Ovary (tissue), 10 donors: ENCODE data around the gene DSC2. TPM values are rescaled to one million over a fixed set of nuclear protein-coding genes. Genes with fewer than 3 reads are reported as not detected.

Source experiments
- DNase-seq, 5 donors: peaks; one replicate each; pipeline ENCODE4 v3.0.0-alpha.2; 2019 to 2020
- H3K27ac ChIP-seq, 2 donors: fragments of 200-600 bp; one replicate each; pipeline versions ENCODE4 v1.5.1 to v1.8.0; 2019 to 2022
- H3K27me3 ChIP-seq: fragments of 200-600 bp; one replicate; pipeline ENCODE4 v1.8.0; 2022
- H3K36me3 ChIP-seq: fragments of 200-600 bp; sonication (generic); one replicate; pipeline ENCODE4 v1.5.1; 2019
- H3K4me1 ChIP-seq: one replicate; pipeline ENCODE4 v1.8.1; 2013; ENCODE audit warnings: mild to moderate bottlenecking, moderate library complexity; ENCODE audit not compliant: insufficient read depth
- H3K4me3 ChIP-seq: fragments of 200-600 bp; sonication (generic); one replicate; pipeline ENCODE4 v1.5.1; 2017
- H3K9me3 ChIP-seq, 2 donors: fragments of 200-600 bp in 1 of 2; sonication (generic) in 1 of 2; one replicate each; pipeline versions ENCODE4 v1.5.1 to v1.8.1; 2013 to 2019; ENCODE audit warnings: mild to moderate bottlenecking in 1 of 2, moderate library complexity in 1 of 2
- CTCF ChIP-seq, 3 donors: fragments of 450-650 bp in 2 of 3; fragments of 200-600 bp in 1 of 3; IDR thresholded peaks; one replicate each; pipeline versions ENCODE4 v1.5.1 to v1.8.0; 2016 to 2022; ENCODE audit warnings: antibody characterized with exemption in 3 of 3, mild to moderate bottlenecking in 1 of 3
- EP300 ChIP-seq: sonication (generic); formaldehyde crosslinking; IDR thresholded peaks from one replicate; pipeline ENCODE4 v1.6.1; 2017; ENCODE audit warnings: antibody characterized with exemption
- POLR2A ChIP-seq: fragments of 450-650 bp; IDR thresholded peaks from one replicate; pipeline ENCODE4 v1.6.1; 2017; ENCODE audit warnings: antibody characterized with exemption, mild to moderate bottlenecking, moderate library complexity
- WGBS, 3 donors: extraction: QIAGEN DNeasy Blood & Tissue Kit in 1 of 3; methylation state at CpG; one replicate each; pipeline versions ENCODE4 v1.1.5 to v1.1.7; 2013 to 2017; 5-methylcytosine and 5-hydroxymethylcytosine counted together
- intact Hi-C, 4 donors: fragments of 100-400 bp; cut with DNase I; formaldehyde crosslinking; loops; one replicate each; pipeline versions ENCODE4 v1.11.0 to v1.15.1; 2022 to 2023
- long read RNA-seq, 3 donors: library from polyadenylated mRNA in 2 of 3; unstranded in 2 of 3; transcript quantifications; one replicate each; pipeline ENCODE4 v2.0.0 and lab custom pipeline, GENCODE V29; 2021 to 2026
- polyA plus RNA-seq, 2 donors: library from polyadenylated mRNA; stranded (reverse); fragments of 200-250 nt in 1 of 2; fragments of 350-450 nt in 1 of 2; fragmentation: Illumina TruSeq in 1 of 2; extraction: RNeasy Lipid Tissue Mini Kit (QIAGEN cat#74804) in 1 of 2; gene quantifications; one replicate each; pipeline ENCODE4 v1.2.3, GENCODE V29; 2013 to 2014
- total RNA-seq, 7 donors: library from RNA; depleted of rRNA in 2 of 7; stranded (reverse); fragments of >200 nt in 2 of 7; fragmentation: NEBNext Ultra II Directional in 3 of 7; extraction: Animal tissue kit (Norgen Biotek cat#: 25700) in 3 of 7; gene quantifications; one replicate each; pipeline versions ENCODE4 v1.1.0 to v1.2.4, GENCODE V29; 2016 to 2023
- donor health status: DM: no; HTN: no; CAD: no; lungs with moderate emphysema.
- donor health status: DM: no; HTN: no; CAD: no.
- donor health status: Bipolar disorder and iron deficiency.
- donor health status: DM: yes; HTN: yes; CAD: no.
- donor health status: DM: no; HTN: no; CAD: no.
- donor health status: DM: yes; HTN: yes; CAD: no.

DSC2 gene
- 10 to 100 TPM in 1 of 7 donors, 1 to 10 TPM in 3, under 1 TPM in 3; 0.73 to 12.6 (median 2.5) TPM for total RNA-seq
- polyA plus RNA-seq = 1 to 10 TPM in 1 of 2 donors, under 1 TPM in 1; 0.77 to 4.7 TPM
- long read RNA-seq, donor 1, partial matches to known transcripts = 2 of 2 reads
- long read RNA-seq, donor 1, other reads (novel, unspliced or antisense) = 0 of 2 reads
- long read RNA-seq, donor 2, full-length matches to known transcripts = 1 of 1 reads
- long read RNA-seq, donor 2, partial matches to known transcripts = 0 of 1 reads
- long read RNA-seq, donor 2, other reads (novel, unspliced or antisense) = 0 of 1 reads
- long read RNA-seq, donor 3, full-length matches to known transcripts = 2 of 2 reads
- long read RNA-seq, donor 3, partial matches to known transcripts = 0 of 2 reads
- long read RNA-seq, donor 3, other reads (novel, unspliced or antisense) = 0 of 2 reads

GRCh38 chr18:31102025-31102684 is at the start of gene DSC2:
TSS of gene DSC2 (minus strand) at chr18:31102421. CDS start at chr18:31101971, 450 bp downstream.
- no peak within 1 kb of the TSS for H3K27ac ChIP-seq
- no peaks in the 10 kb centered on the region for H3K36me3 ChIP-seq
- 8 to 10% (median 10%) methylated on average over 40 to 44 of the region's 44 CpGs for WGBS, 3 donors
- intact Hi-C loops = no loop called here
- H3K27me3 ChIP-seq = no peaks in the 10 kb centered on the region
- no peaks in the 10 kb centered on the region for H3K4me1 ChIP-seq
- peak within 1 kb of the TSS; percentile 37 for H3K4me3 ChIP-seq
- TF ChIP-seq EP300 = no peak
- no peak for TF ChIP-seq POLR2A
- TF ChIP-seq CTCF (IDR thresholded peaks at IDR 0.05) = no peak
- peak in 4 of 5 donors; percentile 9 to 36 (median 16) for DNase-seq
- no peaks in the 10 kb centered on the region for H3K9me3 ChIP-seq

GRCh38 chr18:31149351-31149750 is 47.1 kb upstream of the DSC2 start:
- H3K36me3 ChIP-seq = no peaks in the 10 kb centered on the region
- no peaks in the 10 kb centered on the region for H3K9me3 ChIP-seq
- TF ChIP-seq CTCF (IDR thresholded peaks at IDR 0.05) = no peak
- no peak for TF ChIP-seq POLR2A
- TF ChIP-seq EP300 = no peak
- no peak overlapping the region for H3K4me3 ChIP-seq
- H3K27me3 ChIP-seq = no peaks in the 10 kb centered on the region
- no peak overlapping the region for H3K27ac ChIP-seq
- intact Hi-C loops = no loop called here
- H3K4me1 ChIP-seq = no peaks in the 10 kb centered on the region
- no peak for DNase-seq
- WGBS, 3 donors = 52 to 66% (median 61%) methylated on average over 3 of the region's 3 CpGs

DNA sequence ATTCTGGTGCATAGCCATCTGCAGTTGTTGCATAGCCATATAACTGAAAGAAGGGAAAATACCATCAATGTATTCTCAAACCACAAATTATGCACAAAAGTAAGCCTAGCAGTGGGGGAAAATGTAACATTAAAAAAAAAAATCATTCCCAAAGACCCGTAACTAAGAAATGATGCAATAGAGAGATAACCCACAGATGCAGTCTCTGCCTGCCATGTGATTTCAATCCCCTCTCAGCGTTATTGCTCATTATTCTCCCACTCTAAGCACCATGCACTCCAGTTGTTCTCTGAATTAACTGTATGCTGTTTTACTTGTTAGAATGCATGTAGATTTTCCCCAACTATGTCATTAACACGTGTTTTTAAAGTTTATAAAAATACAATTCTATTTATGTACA is 46.4 kb upstream of the DSC2 start:
- H3K4me1 ChIP-seq = no peaks in the 10 kb centered on the region
- H3K27ac ChIP-seq = no peak overlapping the region
- 35 to 48% (median 36%) methylated on average over 3 of the region's 3 CpGs for WGBS, 3 donors
- no peaks in the 10 kb centered on the region for H3K9me3 ChIP-seq
- H3K27me3 ChIP-seq = no peaks in the 10 kb centered on the region
- TF ChIP-seq EP300 (no peak), CTCF (IDR thresholded peaks at IDR 0.05) (no peak), POLR2A (no peak)
- DNase-seq = no peak
- intact Hi-C loops = no loop called here
- H3K36me3 ChIP-seq = no peaks in the 10 kb centered on the region
- H3K4me3 ChIP-seq = no peak overlapping the region

DNA sequence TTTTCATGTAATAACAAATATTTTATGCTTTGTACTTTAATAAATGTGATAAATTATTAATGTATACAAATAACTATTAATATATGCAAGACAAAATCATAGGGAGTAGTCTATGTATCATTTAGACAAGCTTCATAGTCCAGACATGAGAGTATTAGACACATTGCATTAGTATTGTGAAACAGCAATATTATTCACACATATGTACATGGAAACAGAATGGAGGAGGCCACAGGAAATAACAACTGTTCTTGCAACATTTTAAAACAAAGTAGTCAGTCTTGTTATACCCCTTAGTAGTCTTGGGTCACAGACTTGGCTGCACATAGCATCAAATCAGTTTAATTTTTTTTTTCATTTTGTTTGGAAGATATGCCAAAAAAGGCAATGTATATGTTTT is 44.6 kb upstream of the DSC2 start:
- no peak for DNase-seq
- TF ChIP-seq POLR2A (no peak), CTCF (IDR thresholded peaks at IDR 0.05) (no peak), EP300 (no peak)

More for the DNA sequence above, 44.6 kb upstream of the DSC2 start:
- intact Hi-C loops = no loop called here
- no peak overlapping the region for H3K4me3 ChIP-seq
- H3K4me1 ChIP-seq = no peaks in the 10 kb centered on the region
- no peaks in the 10 kb centered on the region for H3K27me3 ChIP-seq
- no peaks in the 10 kb centered on the region for H3K36me3 ChIP-seq
- H3K9me3 ChIP-seq = no peaks in the 10 kb centered on the region
- H3K27ac ChIP-seq = no peak overlapping the region
